ENCODE measurements around the gene KRT84. TPM values are rescaled to one million over a fixed set of nuclear protein-coding genes. Genes with fewer than 3 reads are reported as not detected.
"Not testable (repeated sequence)": the region's sequence is repeated elsewhere in the genome, so short reads cannot be mapped to it uniquely, and the experiment has no call there.

KRT84 gene
- polyA plus RNA-seq, 3 donors = not detected

DNA sequence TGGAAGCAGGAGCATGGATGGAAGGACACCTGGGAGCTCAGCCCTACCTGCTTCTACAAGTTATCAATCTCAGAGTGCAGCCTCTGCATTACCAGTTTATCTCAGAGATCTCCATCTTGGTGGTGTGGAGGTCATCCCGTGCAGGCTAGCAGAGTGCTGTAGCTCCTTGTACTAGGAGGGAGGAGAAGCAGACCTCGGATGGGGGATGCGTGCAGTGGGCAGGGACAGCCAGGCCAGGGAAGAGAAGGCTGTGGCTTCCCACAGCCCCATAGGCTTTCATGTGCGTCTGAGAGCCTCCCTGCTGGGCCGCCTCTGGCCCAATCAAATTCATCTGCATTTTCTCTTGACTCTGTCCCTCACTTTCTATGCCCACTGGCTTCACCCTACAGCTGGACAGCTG is 29.5 kb upstream of the KRT84 start:
- 72 to 83% (median 77%) methylated on average over 5 of the region's 5 CpGs for WGBS, 3 donors
- H3K27ac ChIP-seq (ENCODE audit: low read depth, low read length) = no peak overlapping the region

DNA sequence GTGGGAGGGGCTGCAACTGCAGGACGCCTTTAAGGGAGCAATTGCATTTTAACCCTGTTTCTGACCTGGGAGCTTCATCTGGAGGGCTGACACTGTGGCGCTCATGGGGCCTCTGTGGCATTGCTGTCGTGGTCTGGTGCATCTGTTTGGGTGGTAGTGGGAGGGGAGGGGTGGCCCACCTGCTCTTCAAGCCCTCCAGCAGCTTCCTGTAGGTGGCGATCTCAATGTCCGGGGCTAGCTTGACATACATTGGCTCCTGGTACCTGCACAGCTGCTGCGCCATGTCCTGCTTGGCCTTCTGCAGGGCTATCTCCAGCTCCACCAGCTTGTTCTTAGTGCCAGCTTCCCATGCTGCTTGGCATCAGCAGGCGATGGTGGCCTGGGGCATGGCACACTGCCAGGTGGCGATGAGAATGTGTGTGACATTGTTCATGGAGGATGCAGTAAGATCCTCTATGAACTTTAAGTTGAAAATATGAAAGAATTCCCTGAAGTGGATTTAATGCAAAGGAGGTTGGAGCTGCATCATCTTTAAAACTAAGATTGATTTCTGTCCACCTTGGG is 28.4 kb upstream of the KRT84 start:
- H3K27ac ChIP-seq (ENCODE audit: low read depth, low read length) = no peak overlapping the region
- WGBS, 3 donors = 49 to 70% (median 64%) methylated on average over 8 of the region's 8 CpGs

DNA sequence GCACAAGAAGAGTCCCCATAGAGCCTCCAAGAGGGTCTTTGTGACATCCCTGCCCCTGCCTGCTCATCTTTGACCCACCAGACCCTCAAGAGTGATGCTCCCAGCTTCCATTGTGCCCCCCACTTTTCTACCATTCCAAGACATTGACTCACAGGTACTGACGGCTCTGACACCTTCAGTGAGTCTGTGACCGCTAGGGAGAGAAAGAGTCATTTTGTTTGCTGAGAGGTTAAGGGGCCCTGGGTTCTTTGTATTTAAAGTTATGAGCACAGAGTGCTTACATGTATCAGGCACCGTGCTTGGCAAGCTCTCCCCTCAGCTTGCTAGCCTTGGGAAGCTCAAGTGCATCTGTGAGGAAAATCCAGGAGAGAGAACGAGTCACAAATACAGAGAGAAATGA is 27.8 kb upstream of the KRT84 start:
- H3K27ac ChIP-seq (ENCODE audit: low read depth, low read length) = no peak overlapping the region
- 54 to 59% (median 55%) methylated on average over 4 of the region's 4 CpGs for WGBS, 3 donors

DNA sequence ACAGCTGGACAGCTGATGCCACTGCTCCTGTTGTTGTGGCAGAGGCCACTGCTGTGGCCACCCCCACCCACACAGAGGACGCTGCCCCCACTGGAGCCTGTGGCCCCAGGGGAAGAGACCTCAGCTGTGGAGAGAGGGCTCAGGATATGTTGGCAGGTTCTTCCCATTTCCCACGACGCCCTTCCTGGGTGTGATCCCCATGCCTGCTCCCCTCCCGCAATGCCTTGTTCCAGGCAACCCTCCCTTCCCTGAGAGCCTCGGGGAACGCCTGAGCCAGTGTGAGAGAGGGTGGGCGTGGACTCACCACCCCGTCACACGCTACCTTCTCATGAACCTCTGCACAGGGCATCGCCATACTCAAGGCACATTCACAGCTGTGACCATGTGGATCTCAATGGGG is 26.4 kb upstream of the KRT84 start:
- WGBS, 3 donors = 79 to 90% (median 85%) methylated on average over 10 of the region's 10 CpGs
- H3K27ac ChIP-seq (ENCODE audit: low read depth, low read length) = no peak overlapping the region

DNA sequence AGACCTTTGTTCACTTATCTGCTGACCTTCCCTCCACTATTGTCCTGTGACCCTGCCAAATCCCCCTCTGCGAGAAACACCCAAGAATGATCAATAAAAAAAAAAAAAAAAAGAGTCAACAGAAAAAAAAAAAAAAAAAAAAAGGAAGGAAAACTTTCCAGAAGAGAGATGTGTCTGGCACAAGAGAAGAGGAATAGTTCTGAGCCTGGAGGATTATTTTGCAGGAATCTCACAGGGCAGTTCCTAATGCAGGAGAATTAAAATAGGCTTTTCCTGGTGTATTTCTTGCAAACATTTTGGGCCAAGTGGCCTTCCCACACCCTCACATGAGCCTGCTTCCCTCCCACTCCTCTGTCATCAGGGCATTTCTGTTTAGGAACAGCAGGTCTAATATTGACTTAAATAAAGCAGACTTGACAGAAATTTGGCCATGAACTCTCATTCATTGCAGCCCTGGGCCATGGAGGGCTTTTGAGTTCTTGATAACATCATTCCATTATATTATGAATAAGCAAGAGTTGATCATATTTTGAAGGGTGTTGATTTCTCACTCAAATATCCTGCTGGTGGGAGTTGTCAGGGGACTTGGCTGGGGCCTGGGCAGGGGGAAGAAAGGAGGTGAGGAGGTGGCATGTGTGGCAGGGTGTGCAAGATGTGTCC is 25.3 kb upstream of the KRT84 start:
- WGBS, 3 donors = no CpG with 5 or more reads among the region's 1 CpG
- not testable (repeated sequence) for H3K27ac ChIP-seq (ENCODE audit: low read depth, low read length)

DNA sequence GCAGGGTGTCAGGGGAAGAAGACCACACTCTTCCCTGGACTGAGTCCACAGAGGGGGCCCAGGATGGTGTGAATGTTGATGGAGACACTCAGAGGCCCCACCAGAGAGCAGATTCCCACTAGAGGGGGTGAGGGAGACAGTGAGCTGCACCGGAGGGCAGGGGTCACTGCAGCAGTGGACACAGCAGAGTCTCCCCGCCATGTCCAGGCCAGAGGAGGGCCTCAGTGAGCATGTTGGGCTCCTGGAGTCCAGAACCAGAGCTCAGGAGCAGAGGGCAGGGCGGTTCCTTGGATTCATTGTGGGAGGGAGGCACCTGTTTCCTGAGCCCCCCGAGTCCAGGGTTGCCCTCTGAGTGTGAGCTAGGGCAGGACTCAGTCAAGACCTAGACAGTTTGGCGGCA is 22.5 kb upstream of the KRT84 start:
- H3K27ac ChIP-seq (ENCODE audit: low read depth, low read length) = no peak overlapping the region
- 82 to 84% (median 83%) methylated on average over 5 of the region's 5 CpGs for WGBS, 3 donors

DNA sequence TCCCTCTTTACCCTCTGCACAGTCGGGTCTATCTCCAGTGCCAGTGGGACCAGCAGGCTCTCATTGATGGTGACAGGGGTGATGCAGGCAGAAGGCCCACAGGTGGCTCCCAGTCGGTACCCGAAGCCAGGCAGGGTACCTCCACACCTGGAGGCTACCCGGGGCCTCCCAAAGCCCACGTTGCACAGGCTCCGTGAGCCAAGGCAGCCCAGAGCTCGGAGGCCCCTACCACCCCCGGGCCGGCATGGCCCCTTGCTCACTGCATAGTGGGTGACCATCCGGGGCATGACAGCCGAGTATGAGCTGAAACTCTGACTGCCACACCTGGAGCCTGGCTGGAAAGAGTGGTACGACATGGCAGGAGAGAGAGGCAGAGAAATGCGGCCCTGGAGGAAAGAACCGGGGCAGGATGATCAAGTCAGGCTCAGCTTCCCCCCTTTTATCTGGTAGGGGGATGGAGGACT is 20.5 kb upstream of the KRT84 start, which contains the start of gene KRT82:
Gene KRT82, minus strand, starts transcription at position 414 of the 464 bp plus-strand sequence. Its CDS starts 58 bp downstream, at position 356.
- 89 to 93% (median 92%) methylated on average over 14 of the region's 14 CpGs for WGBS, 3 donors
- no peak within 1 kb of the TSS for H3K27ac ChIP-seq (ENCODE audit: low read depth, low read length)

DNA sequence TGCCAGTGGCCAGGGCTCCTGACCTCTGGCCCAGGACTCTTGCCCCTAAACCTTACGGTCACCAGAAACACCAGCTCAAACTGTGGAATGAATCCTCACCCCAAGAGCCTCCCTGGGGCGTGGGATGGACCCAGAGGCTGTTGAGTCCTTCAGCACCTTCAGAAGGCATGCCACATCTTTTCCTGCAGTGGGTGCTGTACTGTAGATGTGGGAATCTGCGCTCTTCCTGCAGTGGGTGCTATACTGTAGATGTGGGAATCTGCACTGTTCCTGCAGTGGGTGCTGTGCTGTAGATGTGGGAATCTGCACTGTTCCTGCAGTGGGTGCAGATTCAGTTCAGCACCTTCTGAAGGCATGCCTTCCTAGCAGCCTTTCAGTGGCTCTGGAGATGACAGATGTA is 19.5 kb upstream of the KRT84 start:
- 86 to 89% (median 88%) methylated on average over 3 of the region's 3 CpGs for WGBS, 3 donors
- H3K27ac ChIP-seq (ENCODE audit: low read depth, low read length) = no peak overlapping the region

DNA sequence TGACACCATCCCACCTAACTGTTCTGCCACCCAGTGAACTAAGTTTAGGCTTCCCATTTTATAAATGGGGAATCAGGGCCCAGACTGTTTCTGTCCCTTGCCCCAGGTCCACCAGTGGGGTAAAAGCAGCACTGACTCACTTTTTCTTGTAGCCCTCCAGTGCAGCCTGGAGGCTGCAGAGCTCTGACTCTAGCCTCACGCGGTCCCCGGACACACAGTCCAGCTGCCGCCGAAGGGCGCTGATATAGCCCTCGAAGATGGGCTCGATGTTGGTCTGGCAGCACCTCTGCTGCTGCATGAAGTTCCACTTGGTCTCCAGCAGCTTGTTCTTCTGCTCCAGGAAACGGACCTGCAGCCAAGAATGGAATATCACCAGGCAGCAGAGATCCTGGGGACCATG is 18.1 kb upstream of the KRT84 start:
- WGBS, 3 donors = 91 to 94% (median 92%) methylated on average over 9 of the region's 9 CpGs
- H3K27ac ChIP-seq (ENCODE audit: low read depth, low read length) = no peak overlapping the region

DNA sequence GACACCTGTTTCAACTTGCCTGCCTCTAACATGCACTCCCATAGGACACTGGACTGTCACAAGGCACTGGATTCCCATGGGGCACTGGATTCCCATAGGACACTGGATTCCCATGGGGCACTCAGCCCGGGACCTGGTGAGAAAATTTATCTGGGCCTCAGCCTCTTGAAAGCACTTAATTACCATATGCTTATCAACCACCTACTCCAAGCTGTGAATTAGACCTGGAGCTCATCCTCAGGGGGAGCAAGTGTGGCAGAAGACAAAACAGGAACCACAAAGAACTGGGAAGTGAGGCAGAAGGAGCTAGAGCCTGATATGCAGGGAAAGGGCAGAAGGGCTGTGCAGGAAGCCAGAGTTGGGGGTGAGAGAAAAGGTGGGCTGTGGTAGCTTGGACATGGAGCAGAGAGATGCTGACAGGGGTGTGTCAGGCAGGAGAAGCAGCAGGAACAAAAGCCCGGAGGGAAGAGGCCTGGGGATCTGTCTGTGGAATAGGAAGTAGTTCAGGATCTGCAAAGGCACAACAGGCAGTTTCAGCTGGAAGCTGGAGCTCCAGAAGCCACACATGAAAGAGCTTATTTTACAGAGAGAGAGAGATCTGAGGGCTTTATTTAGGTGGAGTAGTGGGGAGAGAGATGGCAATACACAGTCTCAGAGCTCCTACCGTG is 17.6 kb upstream of the KRT84 start:
- no peak overlapping the region for H3K27ac ChIP-seq (ENCODE audit: low read depth, low read length)
- 68 to 76% (median 74%) methylated on average over 3 of the region's 3 CpGs for WGBS, 3 donors

DNA sequence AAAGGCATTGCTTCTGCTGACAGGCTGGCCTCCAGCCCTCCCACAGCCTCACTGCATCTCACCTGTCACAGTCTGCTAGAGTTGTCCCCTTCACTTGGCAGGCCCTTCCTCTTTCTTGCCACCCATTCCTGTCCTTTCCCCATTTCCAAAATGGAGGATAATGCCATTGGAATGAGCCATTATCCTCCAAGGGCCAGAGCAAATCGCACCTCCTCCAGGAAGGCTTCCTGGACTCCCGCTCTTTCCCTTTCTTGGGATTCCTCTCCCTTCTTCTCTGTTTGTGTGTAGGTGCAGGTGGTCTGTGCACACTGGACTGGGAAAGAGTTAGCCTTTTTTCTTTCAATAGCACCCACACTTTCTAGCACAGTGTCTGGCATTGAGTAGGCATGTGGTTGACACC is 16.9 kb upstream of the KRT84 start:
- WGBS, 3 donors = 93 to 98% (median 98%) methylated on average over 2 of the region's 2 CpGs
- no peak overlapping the region for H3K27ac ChIP-seq (ENCODE audit: low read depth, low read length)

DNA sequence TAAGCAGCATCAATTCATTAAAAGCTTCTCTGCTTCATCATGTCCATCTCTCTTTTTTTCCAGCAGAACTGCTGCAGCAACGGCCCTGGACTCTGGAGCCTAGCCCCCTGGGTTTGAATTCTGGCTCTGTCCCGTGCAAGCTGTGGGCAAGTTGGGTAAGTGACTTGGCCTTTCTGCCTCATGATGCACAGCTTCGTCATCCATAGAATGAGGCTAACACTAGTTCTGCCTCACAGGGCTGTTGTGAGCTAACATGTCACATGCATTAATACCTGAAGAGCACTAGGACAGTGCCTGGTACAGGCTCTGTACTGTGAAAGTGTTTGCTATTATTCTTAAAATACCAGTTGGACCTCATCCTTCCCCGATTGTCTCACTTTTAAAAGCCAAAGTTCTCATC is 16.5 kb upstream of the KRT84 start:
- no peak overlapping the region for H3K27ac ChIP-seq (ENCODE audit: low read depth, low read length)
- 74 to 84% (median 84%) methylated on average over 4 of the region's 4 CpGs for WGBS, 3 donors

DNA sequence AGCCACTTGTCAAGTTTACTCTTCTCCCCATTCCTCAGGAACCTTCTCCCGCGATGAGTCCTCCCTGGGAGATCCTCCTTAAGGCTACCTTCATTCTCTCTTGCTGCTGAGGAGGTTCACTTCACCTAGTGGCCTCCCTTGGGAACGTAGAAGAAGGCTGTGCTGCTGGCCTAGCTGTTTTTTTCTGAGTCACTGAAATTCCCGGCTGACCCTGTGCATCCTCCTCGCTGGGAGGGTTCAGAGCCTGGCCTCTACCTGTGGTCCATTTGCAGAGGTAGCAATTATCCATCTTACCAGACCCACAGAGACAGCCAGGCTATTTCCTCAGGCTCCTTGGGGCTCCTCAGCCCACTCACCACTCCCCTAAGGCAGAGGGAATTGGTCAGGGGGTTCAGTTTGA is 16.1 kb upstream of the KRT84 start:
- no peak overlapping the region for H3K27ac ChIP-seq (ENCODE audit: low read depth, low read length)
- 84 to 95% (median 87%) methylated on average over 5 of the region's 5 CpGs for WGBS, 3 donors

DNA sequence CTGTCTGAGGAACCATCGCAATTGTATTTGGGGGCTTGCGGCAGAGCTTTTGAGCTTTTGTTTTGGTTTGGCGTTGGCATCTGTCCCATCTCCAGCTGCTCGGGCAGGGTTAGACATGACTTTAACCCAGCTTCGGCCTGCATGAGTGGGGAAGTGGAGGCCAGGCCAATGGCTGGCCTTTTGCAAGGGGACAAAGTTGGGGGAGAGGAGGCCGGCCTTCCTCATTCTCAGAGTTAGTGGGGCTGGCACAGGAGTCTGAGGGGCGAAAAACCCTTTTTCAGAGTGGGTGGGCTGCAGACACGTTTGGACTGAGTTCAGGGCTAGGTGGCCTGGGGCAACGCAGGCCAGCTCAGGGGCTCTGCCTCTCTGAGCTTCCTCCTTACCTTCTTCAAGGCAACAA is 15.5 kb upstream of the KRT84 start:
- H3K27ac ChIP-seq (ENCODE audit: low read depth, low read length) = no peak overlapping the region
- 83 to 89% (median 88%) methylated on average over 9 of the region's 9 CpGs for WGBS, 3 donors

DNA sequence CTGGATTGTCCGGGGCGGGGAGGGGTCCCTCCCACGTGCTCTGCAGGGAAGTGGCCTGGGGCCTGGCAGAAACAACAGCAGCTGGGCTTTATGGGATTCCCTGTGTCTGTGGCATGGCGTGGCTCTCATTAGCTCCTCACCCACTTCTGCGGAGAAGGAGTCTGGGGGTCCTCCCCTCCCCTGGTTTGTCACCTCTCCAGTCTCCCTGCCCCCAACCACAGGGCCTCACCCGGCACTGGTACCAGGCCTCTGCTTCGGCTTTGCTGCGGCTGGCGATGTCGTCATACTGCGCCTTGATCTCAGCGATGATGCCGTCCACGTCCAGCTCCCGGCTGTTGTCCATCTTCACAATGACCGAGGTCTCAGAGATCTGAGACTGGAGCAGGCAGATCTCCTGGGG is 14.3 kb upstream of the KRT84 start:
- no peak overlapping the region for H3K27ac ChIP-seq (ENCODE audit: low read depth, low read length)
- WGBS, 3 donors = 93 to 95% (median 95%) methylated on average over 16 of the region's 16 CpGs

DNA sequence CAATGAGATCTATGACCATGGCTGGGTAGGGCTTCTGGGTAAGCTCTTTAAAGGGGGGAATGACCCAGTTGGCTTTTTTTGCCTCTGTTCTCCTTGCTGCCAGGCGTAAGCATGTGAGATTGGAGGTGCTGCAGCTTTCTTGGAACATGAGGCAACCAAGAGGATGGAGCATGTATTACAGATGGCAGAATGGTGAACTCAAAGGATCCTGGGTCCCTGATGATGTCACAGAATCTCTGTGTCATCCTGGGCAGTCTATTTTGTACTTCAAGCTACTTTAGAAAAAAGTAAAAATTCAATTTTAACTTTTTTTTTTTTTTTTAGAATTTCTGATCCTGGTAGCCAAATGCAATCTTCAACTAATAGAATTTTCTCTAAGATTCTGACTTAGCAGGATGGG is 12.7 kb upstream of the KRT84 start:
- 86 to 95% (median 90%) methylated on average over 1 of the region's 1 CpG for WGBS, 3 donors
- no peak overlapping the region for H3K27ac ChIP-seq (ENCODE audit: low read depth, low read length)

DNA sequence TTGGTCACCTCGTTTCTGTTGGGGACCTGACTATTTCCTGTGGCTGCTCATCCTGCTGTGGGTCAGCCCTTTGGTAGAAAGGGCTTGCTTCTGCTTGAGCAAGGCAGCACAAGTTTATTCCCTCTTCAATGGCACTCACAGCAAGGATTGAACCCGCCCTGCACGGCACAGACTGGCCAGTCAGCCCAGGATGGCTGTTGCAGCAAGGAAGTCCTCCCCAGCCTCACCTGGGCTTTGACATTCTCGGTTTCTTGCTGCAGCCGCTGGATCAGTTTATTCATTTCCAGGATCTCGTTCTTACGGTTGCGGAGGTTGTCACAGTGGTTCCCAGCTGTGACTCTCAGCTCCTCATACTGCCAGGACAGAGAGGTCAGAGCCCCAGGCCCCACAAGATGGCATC is 11.2 kb upstream of the KRT84 start:
- 74 to 86% (median 80%) methylated on average over 8 of the region's 8 CpGs for WGBS, 3 donors
- no peak overlapping the region for H3K27ac ChIP-seq (ENCODE audit: low read depth, low read length)

DNA sequence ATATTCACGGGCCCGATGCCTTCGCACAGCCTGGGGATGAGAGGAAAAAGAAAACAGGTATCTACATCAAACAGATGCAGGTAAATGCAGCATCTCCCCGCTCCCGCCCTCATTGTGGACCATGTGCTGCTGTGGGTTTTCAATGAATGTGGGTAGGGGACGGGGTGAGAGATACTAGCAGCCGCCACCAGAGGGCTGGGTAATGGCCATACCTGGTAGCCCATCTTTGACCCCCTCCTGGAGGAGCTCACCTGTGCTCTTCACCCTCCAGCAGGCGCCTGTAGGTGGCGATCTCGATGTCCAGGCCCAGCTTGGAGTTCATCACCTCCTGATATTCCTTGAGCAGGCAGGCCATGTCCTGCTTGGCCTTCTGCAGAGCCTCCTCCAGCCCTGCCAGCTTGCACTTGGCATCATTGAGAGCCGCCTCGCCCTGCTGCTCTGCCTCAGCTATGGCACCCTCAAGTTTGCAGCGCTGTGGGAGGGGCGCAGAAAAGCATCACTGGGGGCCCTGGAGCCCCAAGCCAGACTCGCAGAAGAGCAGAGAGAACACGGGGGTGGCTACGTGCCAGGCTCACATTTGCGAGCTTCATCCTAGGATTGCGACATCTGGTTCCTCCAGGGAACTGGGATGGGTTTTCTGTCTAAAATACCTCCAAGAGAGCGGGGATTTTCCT is 10.4 kb upstream of the KRT84 start:
- WGBS, 3 donors = 54 to 67% (median 61%) methylated on average over 20 of the region's 20 CpGs
- no peak overlapping the region for H3K27ac ChIP-seq (ENCODE audit: low read depth, low read length)

DNA sequence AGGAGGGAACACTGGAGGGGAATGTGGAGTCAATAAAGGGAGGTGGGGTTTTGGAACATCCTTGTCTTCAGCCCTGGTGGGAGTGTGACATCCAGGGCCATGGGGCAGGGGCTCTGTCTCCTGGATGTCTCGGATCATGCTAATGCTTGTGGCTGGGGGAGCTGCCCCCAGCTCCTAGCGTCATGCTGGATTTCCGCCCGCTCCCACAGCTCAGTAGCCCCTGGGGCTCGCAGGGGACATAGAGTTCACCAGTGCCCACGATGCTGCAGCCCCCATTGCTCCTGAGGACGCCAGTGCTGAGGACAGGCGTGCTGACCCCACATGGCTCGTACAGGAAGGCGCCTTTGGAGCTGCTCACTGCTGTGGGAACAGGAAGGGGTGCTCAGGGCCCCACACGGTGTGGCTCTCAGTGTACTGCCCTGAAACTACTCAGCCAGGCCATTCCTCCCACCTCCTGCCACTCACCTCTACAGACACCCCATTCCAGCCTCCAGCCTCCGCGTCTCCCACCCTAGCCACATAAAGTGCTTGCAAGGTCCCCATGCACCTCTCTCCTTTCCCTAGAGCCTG is 9.5 kb upstream of the KRT84 start:
- WGBS, 3 donors = 81 to 87% (median 81%) methylated on average over 13 of the region's 13 CpGs

More for the DNA sequence above, 9.5 kb upstream of the KRT84 start:
- no peak overlapping the region for H3K27ac ChIP-seq (ENCODE audit: low read depth, low read length)

All from adipose tissue (tissue), 3 donors.